Measurements from ENCODE around the gene ARFGAP3. TPM values are rescaled to one million over a fixed set of nuclear protein-coding genes. Genes with fewer than 3 reads are reported as not detected.

ARFGAP3 gene
- total and polyA plus RNA-seq, 7 donors = 23.4 to 45.3 (median 35.7) TPM

- Histone ChIP-seq H3K4me3 (no peak overlapping the region), H3K9me3 (no peaks in the 10 kb centered on the region), H3K27me3 (no peaks in the 10 kb centered on the region), H3K4me1 (peaks cover 0 to 19% (median 11%) of the 10 kb centered on the region in 4 donors), H3K36me3 (peaks cover 0 to 47% (median 11%) of the 10 kb centered on the region in 4 donors), H3K27ac (no peak overlapping the region)
- TF ChIP-seq EP300 (IDR thresholded peaks at IDR 0.05) = no peak
- TF ChIP-seq POLR2A (IDR thresholded peaks at IDR 0.05) = no peak
- TF ChIP-seq CTCF (IDR thresholded peaks at IDR 0.05) = no peak
- TF ChIP-seq POLR2AphosphoS5 (IDR thresholded peaks at IDR 0.05) = no peak
- DNase-seq = no peak
- 88 to 89% methylated on average over 3 of the region's 3 CpGs for WGBS, 2 donors
- intact Hi-C loops (cut with DNase I) = no loop called here
These were observed 39.5 kb downstream of the ARFGAP3 start for GRCh38 chr22:42817556-42817955.

- no peak for TF ChIP-seq POLR2AphosphoS5 (IDR thresholded peaks at IDR 0.05)
- no peak for TF ChIP-seq EP300 (IDR thresholded peaks at IDR 0.05)
- no peak for TF ChIP-seq POLR2A (IDR thresholded peaks at IDR 0.05)
- no peak for TF ChIP-seq CTCF (IDR thresholded peaks at IDR 0.05)
- peaks cover 0 to 19% (median 11%) of the 10 kb centered on the region in 4 donors for H3K4me1 ChIP-seq
- no peak overlapping the region for H3K27ac ChIP-seq
- 92 to 95% methylated on average over 3 of the region's 3 CpGs for WGBS, 2 donors
- no peaks in the 10 kb centered on the region for H3K9me3 ChIP-seq
- no peak for DNase-seq
- peaks cover 0 to 36% (median 6%) of the 10 kb centered on the region in 4 donors for H3K36me3 ChIP-seq
- H3K4me3 ChIP-seq = no peak overlapping the region
- intact Hi-C loops (cut with DNase I) = no loop called here
- no peaks in the 10 kb centered on the region for H3K27me3 ChIP-seq
These were observed 40.7 kb downstream of the ARFGAP3 start for GRCh38 chr22:42816336-42816735.

- TF ChIP-seq EP300 (IDR thresholded peaks at IDR 0.05) (no peak), POLR2A (IDR thresholded peaks at IDR 0.05) (no peak), CTCF (IDR thresholded peaks at IDR 0.05) (no peak), POLR2AphosphoS5 (IDR thresholded peaks at IDR 0.05) (no peak)
- Histone ChIP-seq H3K27me3 (no peaks in the 10 kb centered on the region), H3K4me1 (peaks cover 0 to 13% (median 6%) of the 10 kb centered on the region in 4 donors), H3K36me3 (peaks cover 0 to 49% (median 8%) of the 10 kb centered on the region in 4 donors), H3K9me3 (no peaks in the 10 kb centered on the region), H3K27ac (no peak overlapping the region), H3K4me3 (no peak overlapping the region)
- no peak for DNase-seq
- WGBS, 2 donors = 84 to 93% methylated on average over 2 of the region's 2 CpGs
- intact Hi-C loops (cut with DNase I) = no loop called here
These were observed 42.5 kb downstream of the ARFGAP3 start for GRCh38 chr22:42814616-42815015.

- Histone ChIP-seq H3K4me1 (peaks cover 0 to 9% (median 4%) of the 10 kb centered on the region in 4 donors), H3K4me3 (no peak overlapping the region), H3K9me3 (no peaks in the 10 kb centered on the region), H3K27me3 (no peaks in the 10 kb centered on the region), H3K27ac (no peak overlapping the region), H3K36me3 (peaks cover 0 to 53% (median 8%) of the 10 kb centered on the region in 4 donors)
- DNase-seq = no peak
- intact Hi-C loops (cut with DNase I) = no loop called here
- no peak for TF ChIP-seq POLR2A (IDR thresholded peaks at IDR 0.05)
- TF ChIP-seq POLR2AphosphoS5 (IDR thresholded peaks at IDR 0.05) = no peak
- TF ChIP-seq EP300 (IDR thresholded peaks at IDR 0.05) = no peak
- no peak for TF ChIP-seq CTCF (IDR thresholded peaks at IDR 0.05)
- WGBS, 2 donors = 15 to 54% methylated on average over 2 of the region's 2 CpGs
These were observed 42.9 kb downstream of the ARFGAP3 start for GRCh38 chr22:42814215-42814614.

- H3K27me3 ChIP-seq = no peaks in the 10 kb centered on the region
- H3K27ac ChIP-seq = no peak overlapping the region
- intact Hi-C loops (cut with DNase I) = no loop called here
- peaks cover 2 to 60% (median 12%) of the 10 kb centered on the region in 4 donors for H3K36me3 ChIP-seq
- DNase-seq = no peak
- peaks cover 0 to 9% (median 4%) of the 10 kb centered on the region in 4 donors for H3K4me1 ChIP-seq
- no peak for TF ChIP-seq CTCF (IDR thresholded peaks at IDR 0.05)
- TF ChIP-seq POLR2A (IDR thresholded peaks at IDR 0.05) = no peak
- TF ChIP-seq EP300 (IDR thresholded peaks at IDR 0.05) = no peak
- TF ChIP-seq POLR2AphosphoS5 (IDR thresholded peaks at IDR 0.05) = no peak
- no peaks in the 10 kb centered on the region for H3K9me3 ChIP-seq
- WGBS, 2 donors = 87 to 91% methylated on average over 7 of the region's 7 CpGs
- H3K4me3 ChIP-seq = no peak overlapping the region
These were observed 43.6 kb downstream of the ARFGAP3 start for GRCh38 chr22:42813501-42813900.

Measured in sigmoid colon (tissue), 7 donors.